GM21515 (cell line): ENCODE results near the gene PGLYRP1.
A peak's percentile ranks its signal among the peaks of the same experiment; 100 is the strongest.

Experiments used
- ATAC-seq: cut with Tn5 transposase; IDR thresholded peaks from one replicate; pipeline ENCODE4 v1.9.1; 2021; ENCODE audit not compliant: unreplicated experiment

PGLYRP1 gene

GRCh38 chr19:46006411-46006810 lies 16.4 kb downstream of the PGLYRP1 start:
- ATAC-seq = no peak

GRCh38 chr19:46002678-46003275 lies 20.1 kb downstream of the PGLYRP1 start:
- ATAC-seq = no peak

GRCh38 chr19:46000491-46001246 lies 22.2 kb downstream of the PGLYRP1 start:
- no peak for ATAC-seq

- no peak for ATAC-seq
These were observed 23.2 kb downstream of the PGLYRP1 start for GRCh38 chr19:45999653-46000121.

- ATAC-seq = no peak
These were observed 24.0 kb downstream of the PGLYRP1 start for GRCh38 chr19:45998834-45999233.

- ATAC-seq = no peak
These were observed 25.9 kb downstream of the PGLYRP1 start for GRCh38 chr19:45996933-45997332.

GRCh38 chr19:45995715-45996385 lies 27.0 kb downstream of the PGLYRP1 start:
- no peak for ATAC-seq

- ATAC-seq = peak; percentile 97
These were observed 27.7 kb downstream of the PGLYRP1 start, which contains the start of gene CCDC61 for GRCh38 chr19:45994998-45995714. Gene CCDC61, plus strand, starts transcription at chr19:45995467. Its CDS starts 7,552 bp downstream, at chr19:46003019.

- ATAC-seq = peak; percentile 4
These were observed 28.3 kb downstream of the PGLYRP1 start for GRCh38 chr19:45994456-45994997.

- no peak for ATAC-seq
These were observed 32.6 kb downstream of the PGLYRP1 start for GRCh38 chr19:45990113-45990728.

GRCh38 chr19:45985321-45985720 lies 37.5 kb downstream of the PGLYRP1 start:
- ATAC-seq = no peak

GRCh38 chr19:45981350-45981749 lies 41.5 kb downstream of the PGLYRP1 start:
- ATAC-seq = no peak

GRCh38 chr19:45978156-45978555 lies 44.7 kb downstream of the PGLYRP1 start:
- ATAC-seq = no peak

- no peak for ATAC-seq
These were observed 46.7 kb downstream of the PGLYRP1 start for GRCh38 chr19:45976178-45976577.

- no peak for ATAC-seq
These were observed 47.4 kb downstream of the PGLYRP1 start for GRCh38 chr19:45975306-45976070.

GRCh38 chr19:45973553-45974338 lies 49.1 kb downstream of the PGLYRP1 start, which contains the start of gene NOVA2:
Gene NOVA2, minus strand, starts transcription at chr19:45973865. Its CDS starts 514 bp downstream, at chr19:45973351.
- ATAC-seq = no peak

GRCh38 chr19:45972947-45973540 lies 49.8 kb downstream of the PGLYRP1 start:
- ATAC-seq = no peak
